ENCODE measurements around the gene F2R.

Gene F2R

GRCh38 chr5:76690037-76690679 is 25.8 kb upstream of the F2R start:
- DNase-seq (ENCODE audit: low read depth in 2 of 2, low spot score in 1 of 2): no peak

- DNase-seq (ENCODE audit: low read depth in 2 of 2, low spot score in 1 of 2): no peak
Observed at GRCh38 chr5:76690704-76691466, 25.0 kb upstream of the F2R start.

GRCh38 chr5:76691467-76692273 is 24.3 kb upstream of the F2R start:
- no peak for DNase-seq (ENCODE audit: low read depth in 2 of 2, low spot score in 1 of 2)

GRCh38 chr5:76692274-76692540 is 23.7 kb upstream of the F2R start:
- no peak for DNase-seq (ENCODE audit: low read depth in 2 of 2, low spot score in 1 of 2)

DNA sequence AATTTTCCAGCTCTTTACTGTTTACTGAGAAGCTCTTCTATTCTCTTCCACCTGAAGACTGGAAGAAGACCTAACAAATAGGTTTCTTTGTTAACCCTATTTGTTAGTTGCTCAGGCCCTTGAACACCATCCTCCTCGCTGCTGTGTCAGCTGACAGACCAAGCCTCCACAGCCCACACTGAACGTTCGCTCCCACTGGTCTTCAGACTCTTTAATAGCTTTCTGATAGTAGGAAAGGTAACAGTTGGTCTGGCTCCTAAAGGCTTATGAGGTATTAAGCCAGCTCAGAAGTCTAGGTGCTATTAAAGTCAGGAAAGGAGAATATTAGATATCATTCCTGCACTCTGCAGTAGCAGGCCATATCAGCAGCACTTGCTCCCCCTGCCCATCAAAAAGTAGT is 23.3 kb upstream of the F2R start:
- no peak for DNase-seq (ENCODE audit: low read depth in 2 of 2, low spot score in 1 of 2)

- no peak for DNase-seq (ENCODE audit: low read depth in 2 of 2, low spot score in 1 of 2)
Observed at GRCh38 chr5:76693141-76693540, 22.8 kb upstream of the F2R start.

- no peak for DNase-seq (ENCODE audit: low read depth in 2 of 2, low spot score in 1 of 2)
Observed at GRCh38 chr5:76694317-76694716, 21.6 kb upstream of the F2R start.

- DNase-seq (ENCODE audit: low read depth in 2 of 2, low spot score in 1 of 2): no peak
Observed at GRCh38 chr5:76695346-76695745, 20.6 kb upstream of the F2R start.

GRCh38 chr5:76696251-76696650 is 19.7 kb upstream of the F2R start:
- DNase-seq (ENCODE audit: low read depth in 2 of 2, low spot score in 1 of 2): no peak

GRCh38 chr5:76697670-76698069 is 18.3 kb upstream of the F2R start:
- DNase-seq (ENCODE audit: low read depth in 2 of 2, low spot score in 1 of 2): no peak

GRCh38 chr5:76700571-76700970 is 15.4 kb upstream of the F2R start:
- DNase-seq (ENCODE audit: low read depth in 2 of 2, low spot score in 1 of 2): no peak

GRCh38 chr5:76701298-76701697 is 14.6 kb upstream of the F2R start:
- DNase-seq (ENCODE audit: low read depth in 2 of 2, low spot score in 1 of 2): no peak

DNA sequence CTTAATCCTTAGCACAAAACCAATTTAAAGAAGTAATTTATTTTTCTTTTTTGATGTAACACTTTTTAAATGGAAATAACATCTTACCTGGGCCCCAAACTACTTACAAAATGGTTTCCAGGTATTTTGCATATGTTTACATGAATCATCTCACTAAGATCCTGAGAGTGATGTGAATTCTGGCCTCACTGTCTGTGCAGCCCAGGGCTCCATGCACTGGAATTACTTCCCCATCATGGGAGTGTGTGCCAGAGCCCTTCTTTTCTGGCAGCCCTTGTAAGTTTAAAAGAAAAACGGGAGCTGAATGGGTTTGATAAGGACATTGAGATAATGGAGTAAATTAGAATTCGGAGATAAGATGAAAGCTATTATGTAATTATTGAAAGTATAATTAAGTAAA is 12.2 kb upstream of the F2R start:
- DNase-seq (ENCODE audit: low read depth in 2 of 2, low spot score in 1 of 2): no peak

GRCh38 chr5:76704131-76704663 is 11.7 kb upstream of the F2R start:
- DNase-seq (ENCODE audit: low read depth in 2 of 2, low spot score in 1 of 2): no peak

DNA sequence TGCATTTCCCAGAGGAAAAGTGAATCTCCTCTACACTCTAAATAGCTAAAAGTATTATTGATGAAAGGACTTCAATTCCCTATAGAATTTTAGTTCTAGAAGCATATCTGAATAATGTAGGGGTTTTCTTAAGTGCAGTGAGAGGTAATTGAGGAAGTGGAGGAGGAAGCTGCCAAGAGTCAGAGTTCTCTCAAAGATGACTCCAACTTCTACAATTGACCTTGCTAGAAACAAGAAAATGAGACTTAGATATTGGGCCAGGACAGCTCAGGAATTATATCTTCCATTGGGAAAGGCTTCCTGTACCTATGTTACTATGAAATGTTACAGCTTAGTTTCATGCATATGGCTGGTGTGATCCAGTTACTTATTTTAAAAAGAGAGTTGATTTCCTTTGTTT is 10.4 kb upstream of the F2R start:
- no peak for DNase-seq (ENCODE audit: low read depth in 2 of 2, low spot score in 1 of 2)

DNA sequence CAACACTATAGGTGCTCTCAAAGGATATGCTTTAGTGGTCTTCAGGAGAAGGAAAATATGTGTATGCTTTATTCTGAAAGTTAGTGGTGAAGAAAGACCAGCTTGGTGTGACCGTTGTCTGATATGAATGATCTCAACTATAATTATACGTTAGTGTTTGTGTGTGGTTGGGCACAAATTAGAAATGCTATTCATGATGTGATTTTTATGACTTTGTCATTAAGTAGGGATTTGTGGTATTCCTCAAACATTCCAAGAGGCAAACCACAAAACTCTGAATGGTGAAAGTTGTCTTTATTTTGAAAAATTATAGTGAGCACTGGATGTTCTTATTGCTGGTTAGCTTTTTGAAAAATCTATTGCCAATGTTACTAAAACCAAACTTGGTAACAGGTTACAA is 6.2 kb upstream of the F2R start:
- DNase-seq (ENCODE audit: low read depth in 2 of 2, low spot score in 1 of 2): no peak

DNA sequence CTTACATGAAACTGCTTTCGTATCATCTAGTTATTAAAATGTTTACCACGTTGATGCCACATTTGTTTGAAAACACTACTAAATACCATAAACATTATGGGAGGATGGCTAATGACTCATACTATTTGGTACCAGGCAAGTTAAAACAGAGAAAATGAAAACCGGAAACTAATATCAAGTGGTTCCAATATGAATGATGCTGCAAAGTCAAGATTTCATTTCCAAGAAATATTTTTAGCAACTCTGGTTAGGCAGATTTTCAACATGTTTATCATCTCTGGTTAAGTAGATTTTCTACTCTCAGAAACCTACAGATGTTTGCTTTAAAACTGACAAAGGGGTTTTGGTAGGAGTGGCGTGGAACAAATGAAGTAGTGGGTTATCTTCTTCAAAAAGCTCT is 4.9 kb upstream of the F2R start:
- DNase-seq (ENCODE audit: low read depth in 2 of 2, low spot score in 1 of 2): no peak

GRCh38 chr5:76714751-76715485 is 1.0 kb upstream of the F2R start:
- DNase-seq (ENCODE audit: low read depth in 2 of 2, low spot score in 1 of 2): no peak

GRCh38 chr5:76715486-76715735 is 515 bp upstream of the F2R start:
- DNase-seq (ENCODE audit: low read depth in 2 of 2, low spot score in 1 of 2): no peak

- DNase-seq (ENCODE audit: low read depth in 2 of 2, low spot score in 1 of 2): no peak
Observed at GRCh38 chr5:76716456-76717157, 681 bp downstream of the F2R start.
